Measurements from ENCODE around the gene LSM4.
"Not testable (repeated sequence)": the region's sequence is repeated elsewhere in the genome, so short reads cannot be mapped to it uniquely, and the experiment has no call there.

Gene LSM4

GRCh38 chr19:18322759-18323460 lies at the start of gene LSM4:
Gene LSM4, minus strand, starts transcription at chr19:18323076. Its CDS starts 56 bp downstream, at chr19:18323020.
- DNase-seq (ENCODE audit: low spot score) = peak; percentile 99

GRCh38 chr19:18368504-18369222 lies 45.8 kb upstream of the LSM4 start:
- no peak for DNase-seq (ENCODE audit: low spot score)

GRCh38 chr19:18366021-18366435 lies 43.2 kb upstream of the LSM4 start:
- no peak for DNase-seq (ENCODE audit: low spot score)

GRCh38 chr19:18364826-18365528 lies 42.1 kb upstream of the LSM4 start:
- DNase-seq (ENCODE audit: low spot score) = peak; percentile 74

GRCh38 chr19:18364277-18364825 lies 41.5 kb upstream of the LSM4 start:
- not testable (repeated sequence) for DNase-seq (ENCODE audit: low spot score)

GRCh38 chr19:18363787-18364186 lies 40.9 kb upstream of the LSM4 start:
- no peak for DNase-seq (ENCODE audit: low spot score)

- DNase-seq (ENCODE audit: low spot score) = no peak
These were observed 40.2 kb upstream of the LSM4 start for GRCh38 chr19:18362934-18363542.

GRCh38 chr19:18361646-18362045 lies 38.8 kb upstream of the LSM4 start:
- no peak for DNase-seq (ENCODE audit: low spot score)

GRCh38 chr19:18357041-18357440 lies 34.2 kb upstream of the LSM4 start:
- DNase-seq (ENCODE audit: low spot score) = no peak

GRCh38 chr19:18354743-18355142 lies 31.9 kb upstream of the LSM4 start:
- DNase-seq (ENCODE audit: low spot score) = not testable (repeated sequence)

- DNase-seq (ENCODE audit: low spot score) = no peak
These were observed 30.6 kb upstream of the LSM4 start for GRCh38 chr19:18353378-18354005.

GRCh38 chr19:18351544-18351943 lies 28.7 kb upstream of the LSM4 start:
- no peak for DNase-seq (ENCODE audit: low spot score)

- DNase-seq (ENCODE audit: low spot score) = no peak
These were observed 27.6 kb upstream of the LSM4 start for GRCh38 chr19:18350490-18350889.

- peak; percentile 88 for DNase-seq (ENCODE audit: low spot score)
These were observed 26.8 kb upstream of the LSM4 start for GRCh38 chr19:18349524-18350128.

- not testable (repeated sequence) for DNase-seq (ENCODE audit: low spot score)
These were observed 26.0 kb upstream of the LSM4 start for GRCh38 chr19:18348818-18349339.

GRCh38 chr19:18348171-18348570 lies 25.3 kb upstream of the LSM4 start:
- DNase-seq (ENCODE audit: low spot score) = no peak

- peak; percentile 8 for DNase-seq (ENCODE audit: low spot score)
These were observed 23.2 kb upstream of the LSM4 start for GRCh38 chr19:18346091-18346490.

- DNase-seq (ENCODE audit: low spot score) = no peak
These were observed 22.4 kb upstream of the LSM4 start for GRCh38 chr19:18345296-18345695.

- DNase-seq (ENCODE audit: low spot score) = no peak
These were observed 21.7 kb upstream of the LSM4 start for GRCh38 chr19:18344582-18344950.

- DNase-seq (ENCODE audit: low spot score) = peak; percentile 5
These were observed 19.3 kb upstream of the LSM4 start for GRCh38 chr19:18342090-18342632.

Data from AG20443 (cell line).